ENCODE data around the gene UBTF. TPM values are rescaled to one million over a fixed set of nuclear protein-coding genes. Genes with fewer than 3 reads are reported as not detected.

The UBTF gene
- total and polyA plus RNA-seq, 9 of the 15 experiments (the other 6 are each of a cell fraction or from before 2014, with no cell fraction given): 1.2 to 113 (median 83.6) TPM

DNA sequence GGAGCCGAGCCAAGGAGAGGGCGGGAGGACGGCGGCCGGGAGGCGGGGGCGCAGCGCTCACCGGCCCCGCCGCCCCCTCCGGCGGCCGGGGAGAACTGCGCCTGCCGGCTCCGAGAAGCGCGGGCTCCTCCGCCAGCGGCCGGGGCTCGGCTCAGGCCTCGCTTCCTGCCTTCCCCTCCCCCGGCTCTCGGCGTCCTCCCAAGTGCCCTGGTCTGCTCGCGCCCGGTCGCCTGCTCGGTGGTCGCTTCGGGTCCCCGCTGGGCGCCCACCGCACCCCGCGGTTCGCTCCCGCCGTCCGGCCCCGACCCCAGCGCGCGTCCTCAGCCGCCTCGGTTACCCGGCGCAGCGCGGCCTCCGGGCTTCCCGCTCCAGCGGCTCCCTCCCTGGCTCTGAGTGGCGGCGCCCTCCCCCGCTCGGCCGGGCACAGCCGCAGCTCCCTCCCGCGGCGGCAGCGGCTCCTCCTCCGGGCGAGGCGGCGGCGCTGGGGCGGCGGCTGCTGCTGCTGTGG is 313 bp downstream of the UBTF start (continued):
- TF ChIP-seq, protein P1, sequence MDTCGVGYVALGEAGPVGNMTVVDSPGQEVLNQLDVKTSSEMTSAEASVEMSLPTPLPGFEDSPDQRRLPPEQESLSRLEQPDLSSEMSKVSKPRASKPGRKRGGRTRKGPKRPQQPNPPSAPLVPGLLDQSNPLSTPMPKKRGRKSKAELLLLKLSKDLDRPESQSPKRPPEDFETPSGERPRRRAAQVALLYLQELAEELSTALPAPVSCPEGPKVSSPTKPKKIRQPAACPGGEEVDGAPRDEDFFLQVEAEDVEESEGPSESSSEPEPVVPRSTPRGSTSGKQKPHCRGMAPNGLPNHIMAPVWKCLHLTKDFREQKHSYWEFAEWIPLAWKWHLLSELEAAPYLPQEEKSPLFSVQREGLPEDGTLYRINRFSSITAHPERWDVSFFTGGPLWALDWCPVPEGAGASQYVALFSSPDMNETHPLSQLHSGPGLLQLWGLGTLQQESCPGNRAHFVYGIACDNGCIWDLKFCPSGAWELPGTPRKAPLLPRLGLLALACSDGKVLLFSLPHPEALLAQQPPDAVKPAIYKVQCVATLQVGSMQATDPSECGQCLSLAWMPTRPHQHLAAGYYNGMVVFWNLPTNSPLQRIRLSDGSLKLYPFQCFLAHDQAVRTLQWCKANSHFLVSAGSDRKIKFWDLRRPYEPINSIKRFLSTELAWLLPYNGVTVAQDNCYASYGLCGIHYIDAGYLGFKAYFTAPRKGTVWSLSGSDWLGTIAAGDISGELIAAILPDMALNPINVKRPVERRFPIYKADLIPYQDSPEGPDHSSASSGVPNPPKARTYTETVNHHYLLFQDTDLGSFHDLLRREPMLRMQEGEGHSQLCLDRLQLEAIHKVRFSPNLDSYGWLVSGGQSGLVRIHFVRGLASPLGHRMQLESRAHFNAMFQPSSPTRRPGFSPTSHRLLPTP (IDR thresholded peaks at IDR 0.05; ENCODE audit: borderline replicate concordance, extremely low read depth, insufficient read length): no peak
- TF ChIP-seq ARHGAP35 (IDR thresholded peaks at IDR 0.05; ENCODE audit: partially characterized antibody) (no peak), SNRNP70 (optimal IDR thresholded peaks at IDR 0.05; ENCODE audit: low read depth, low read length) (no peak), ZNF217 (CRISPR knock-in tag; IDR thresholded peaks at IDR 0.05) (no peak), HMG20A (CRISPR knock-in tag; conservative IDR thresholded peaks at IDR 0.05) (no peak), ZNF778 (CRISPR knock-in tag; IDR thresholded peaks at IDR 0.05) (no peak), NFATC3 (IDR thresholded peaks at IDR 0.05) (no peak), ZNF384 (IDR thresholded peaks at IDR 0.05; ENCODE audit: low read depth, low read length) (no peak), ZFX (CRISPR knock-in tag; IDR thresholded peaks at IDR 0.05) (peak; percentile 71), OTX1 (CRISPR knock-in tag; IDR thresholded peaks at IDR 0.05) (no peak), DACH1 (IDR thresholded peaks at IDR 0.05; ENCODE audit: partially characterized antibody) (no peak), CSDE1 (IDR thresholded peaks at IDR 0.05) (no peak), E2F3 (CRISPR knock-in tag; IDR thresholded peaks at IDR 0.05) (peak; percentile 78), PCBP2 (IDR thresholded peaks at IDR 0.05; ENCODE audit: low read depth, low read length, poor library complexity, severe bottlenecking) (no peak), CEBPB (tag; IDR thresholded peaks at IDR 0.05) (no peak), ZNF584 (CRISPR knock-in tag; IDR thresholded peaks at IDR 0.05; ENCODE audit: low read depth) (no peak), ZNF24 (IDR thresholded peaks at IDR 0.05) (no peak), POLR2G (IDR thresholded peaks at IDR 0.05; ENCODE audit: low read depth, low read length) (peak; percentile 89), HDAC2 (IDR thresholded peaks at IDR 0.05) (no peak)
- TF ChIP-seq, protein P2, sequence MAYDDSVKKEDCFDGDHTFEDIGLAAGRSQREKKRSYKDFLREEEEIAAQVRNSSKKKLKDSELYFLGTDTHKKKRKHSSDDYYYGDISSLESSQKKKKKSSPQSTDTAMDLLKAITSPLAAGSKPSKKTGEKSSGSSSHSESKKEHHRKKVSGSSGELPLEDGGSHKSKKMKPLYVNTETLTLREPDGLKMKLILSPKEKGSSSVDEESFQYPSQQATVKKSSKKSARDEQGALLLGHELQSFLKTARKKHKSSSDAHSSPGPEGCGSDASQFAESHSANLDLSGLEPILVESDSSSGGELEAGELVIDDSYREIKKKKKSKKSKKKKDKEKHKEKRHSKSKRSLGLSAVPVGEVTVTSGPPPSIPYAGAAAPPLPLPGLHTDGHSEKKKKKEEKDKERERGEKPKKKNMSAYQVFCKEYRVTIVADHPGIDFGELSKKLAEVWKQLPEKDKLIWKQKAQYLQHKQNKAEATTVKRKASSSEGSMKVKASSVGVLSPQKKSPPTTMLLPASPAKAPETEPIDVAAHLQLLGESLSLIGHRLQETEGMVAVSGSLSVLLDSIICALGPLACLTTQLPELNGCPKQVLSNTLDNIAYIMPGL (CRISPR knock-in tag; IDR thresholded peaks at IDR 0.05): peak; percentile 82; the same call in 1 of the 2 replicates
- TF ChIP-seq, protein P3, sequence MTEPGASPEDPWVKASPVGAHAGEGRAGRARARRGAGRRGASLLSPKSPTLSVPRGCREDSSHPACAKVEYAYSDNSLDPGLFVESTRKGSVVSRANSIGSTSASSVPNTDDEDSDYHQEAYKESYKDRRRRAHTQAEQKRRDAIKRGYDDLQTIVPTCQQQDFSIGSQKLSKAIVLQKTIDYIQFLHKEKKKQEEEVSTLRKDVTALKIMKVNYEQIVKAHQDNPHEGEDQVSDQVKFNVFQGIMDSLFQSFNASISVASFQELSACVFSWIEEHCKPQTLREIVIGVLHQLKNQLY (CRISPR knock-in tag; conservative IDR thresholded peaks at IDR 0.05): no peak
- TF ChIP-seq, protein P4, sequence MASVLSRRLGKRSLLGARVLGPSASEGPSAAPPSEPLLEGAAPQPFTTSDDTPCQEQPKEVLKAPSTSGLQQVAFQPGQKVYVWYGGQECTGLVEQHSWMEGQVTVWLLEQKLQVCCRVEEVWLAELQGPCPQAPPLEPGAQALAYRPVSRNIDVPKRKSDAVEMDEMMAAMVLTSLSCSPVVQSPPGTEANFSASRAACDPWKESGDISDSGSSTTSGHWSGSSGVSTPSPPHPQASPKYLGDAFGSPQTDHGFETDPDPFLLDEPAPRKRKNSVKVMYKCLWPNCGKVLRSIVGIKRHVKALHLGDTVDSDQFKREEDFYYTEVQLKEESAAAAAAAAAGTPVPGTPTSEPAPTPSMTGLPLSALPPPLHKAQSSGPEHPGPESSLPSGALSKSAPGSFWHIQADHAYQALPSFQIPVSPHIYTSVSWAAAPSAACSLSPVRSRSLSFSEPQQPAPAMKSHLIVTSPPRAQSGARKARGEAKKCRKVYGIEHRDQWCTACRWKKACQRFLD (CRISPR knock-in tag; IDR thresholded peaks at IDR 0.05): no peak
- TF ChIP-seq, protein P5, sequence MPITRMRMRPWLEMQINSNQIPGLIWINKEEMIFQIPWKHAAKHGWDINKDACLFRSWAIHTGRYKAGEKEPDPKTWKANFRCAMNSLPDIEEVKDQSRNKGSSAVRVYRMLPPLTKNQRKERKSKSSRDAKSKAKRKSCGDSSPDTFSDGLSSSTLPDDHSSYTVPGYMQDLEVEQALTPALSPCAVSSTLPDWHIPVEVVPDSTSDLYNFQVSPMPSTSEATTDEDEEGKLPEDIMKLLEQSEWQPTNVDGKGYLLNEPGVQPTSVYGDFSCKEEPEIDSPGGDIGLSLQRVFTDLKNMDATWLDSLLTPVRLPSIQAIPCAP (CRISPR knock-in tag; IDR thresholded peaks at IDR 0.05; ENCODE audit: borderline replicate concordance): no peak

Measured in K562 (cell line).